Pancreas (tissue), 10 donors: ENCODE measurements around the gene HPD. TPM values are rescaled to one million over a fixed set of nuclear protein-coding genes. Genes with fewer than 3 reads are reported as not detected.
"Not testable (repeated sequence)": the region's sequence is repeated elsewhere in the genome, so short reads cannot be mapped to it uniquely, and the experiment has no call there.

Source experiments
- ATAC-seq, 4 donors: fragments of 200-7000 bp; cut with Tn5 transposase; one replicate each; pipeline versions ENCODE4 v1.8.0 to v1.9.1; 2020; ENCODE audit warnings: mild to moderate bottlenecking in 4 of 4, moderate library complexity in 4 of 4
- DNase-seq, 6 donors: peaks; one replicate each; pipeline ENCODE4 v3.0.0-alpha.2; 2020
- FAIRE-seq: peaks from 2 replicates; lab custom pipeline; 2012; peaks lifted over from hg19 to GRCh38; lab: Jason Lieb, UNC
- H3K27ac ChIP-seq, 4 donors: fragments of 200-600 bp; sonication (generic); 1 replicate in 3 of 4; 2 replicates in 1 of 4; pipeline versions ENCODE4 v1.5.0 to v1.8.0; 2020
- H3K27me3 ChIP-seq, 4 donors: fragments of 200-600 bp; one replicate each; pipeline ENCODE4 v1.8.0; 2021
- H3K36me3 ChIP-seq, 3 donors: fragments of 200-600 bp; sonication (generic) in 1 of 3; one replicate each; pipeline versions ENCODE4 v1.5.0 to v1.8.0; 2020 to 2021
- H3K4me1 ChIP-seq, 3 donors: fragments of 200-600 bp; one replicate each; pipeline ENCODE4 v1.8.0; 2021
- H3K4me3 ChIP-seq, 4 donors: fragments of 200-600 bp; sonication (generic) in 2 of 4; one replicate each; pipeline versions ENCODE4 v1.5.0 to v1.8.0; 2020 to 2021
- H3K9me3 ChIP-seq, 4 donors: fragments of 200-600 bp; one replicate each; pipeline ENCODE4 v1.8.0; 2021
- WGBS, 2 donors: extraction: QIAGEN DNeasy Blood & Tissue Kit; methylation state at CpG; one replicate each; pipeline ENCODE4 v1.1.7; 2013; 5-methylcytosine and 5-hydroxymethylcytosine counted together
- intact Hi-C, 3 donors: fragments of 100-400 bp; cut with DNase I; formaldehyde crosslinking; loops; one replicate each; pipeline versions ENCODE4 v1.11.1 to v1.14.2; 2022
- polyA plus RNA-seq, 2 donors: library from polyadenylated mRNA; stranded (reverse); fragments of 200-250 nt; gene quantifications; one replicate each; pipeline ENCODE4 v1.2.3, GENCODE V29; 2013
- total RNA-seq, 6 donors: library from RNA; stranded (reverse); fragmentation: NEBNext Ultra II Directional in 4 of 6; extraction: Animal tissue kit (Norgen Biotek cat#: 25700) in 4 of 6; gene quantifications; one replicate each; pipeline versions ENCODE4 v1.2.1 to v1.2.4, GENCODE V29; 2021 to 2023
- TF ChIP-seq, protein P1 (sequence below), 4 donors: fragments of 200-600 bp; sonication (generic) in 3 of 4; IDR thresholded peaks; one replicate each; pipeline versions ENCODE4 v1.5.0 to v1.8.0; 2021; ENCODE audit warnings: antibody characterized with exemption in 4 of 4
- donor health status: healthy with polysubstance abuse.
- donor health status: DM: no; HTN: no; CAD: no; lungs with moderate emphysema.
- donor health status: DM: no; HTN: no; CAD: no.
- donor health status: control.
- donor health status: control.
- donor health status: Bipolar disorder and iron deficiency.
- donor health status: DM: yes; HTN: yes; CAD: no.
- donor health status: DM: no; HTN: no; CAD: no.
- donor health status: DM: no; HTN: no; CAD: no.
- donor health status: DM: yes; HTN: yes; CAD: no.

HPD gene
- total and polyA plus RNA-seq, 8 donors: 0.71 to 3.9 (median 2.5) TPM

DNA sequence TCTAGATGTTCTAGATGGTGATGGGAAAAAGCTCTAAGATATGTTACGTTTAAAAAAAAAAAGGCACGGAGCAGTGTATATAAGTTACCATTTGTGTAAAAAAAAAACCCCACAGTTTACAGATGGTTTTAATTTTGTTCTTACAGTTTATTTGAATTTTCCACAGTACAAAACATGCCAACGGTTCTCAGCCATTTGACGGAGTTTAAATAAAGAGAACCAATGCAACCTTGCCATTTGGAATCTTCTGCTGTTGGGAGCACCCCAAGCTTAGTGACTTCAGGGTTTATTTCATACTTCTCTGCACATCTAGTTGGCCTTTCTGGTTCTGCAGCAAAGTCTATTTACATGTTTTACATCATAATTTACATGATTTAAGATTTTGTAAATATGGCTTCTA, 7.7 kb upstream of the HPD start:
- WGBS, 2 donors: 76 to 78% methylated on average over 4 of the region's 4 CpGs

DNA sequence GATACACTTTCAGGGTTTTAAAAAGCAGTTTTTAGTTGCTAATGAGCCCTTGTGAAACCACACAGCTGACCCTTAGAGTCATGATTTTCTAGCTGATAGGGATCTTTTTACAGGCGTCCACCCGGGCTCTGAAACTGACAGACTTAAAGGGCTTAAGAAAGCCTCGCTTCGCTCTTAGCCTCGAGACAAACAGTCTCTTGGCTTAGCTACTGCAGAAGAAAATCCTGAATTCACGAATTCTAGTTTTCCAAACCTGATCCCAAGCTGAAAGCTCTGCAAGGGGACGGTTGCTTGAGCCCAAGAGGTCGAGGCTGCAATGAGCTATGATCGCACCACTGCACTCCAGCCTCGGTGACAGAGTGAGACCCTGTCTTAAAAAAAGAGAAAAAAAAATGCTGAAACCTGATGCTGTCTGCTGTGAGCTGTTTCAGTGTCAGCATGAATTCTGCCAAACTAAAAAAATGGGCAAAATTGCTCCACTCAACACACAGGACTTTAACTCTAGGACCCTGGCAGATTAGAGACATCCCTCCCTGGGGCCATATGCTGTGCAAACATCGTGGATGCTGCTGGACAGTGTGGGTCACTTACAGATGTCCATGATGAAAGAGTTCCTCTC, 3.1 kb upstream of the HPD start:
- WGBS, 2 donors: 48 to 66% methylated on average over 11 of the region's 11 CpGs
- ATAC-seq: no peak
- no peaks in the 10 kb centered on the region for H3K36me3 ChIP-seq
- no peaks in the 10 kb centered on the region for H3K27me3 ChIP-seq
- intact Hi-C loops: no loop called here
- no peak for FAIRE-seq
- no peak overlapping the region for H3K4me3 ChIP-seq
- TF ChIP-seq, protein P1, sequence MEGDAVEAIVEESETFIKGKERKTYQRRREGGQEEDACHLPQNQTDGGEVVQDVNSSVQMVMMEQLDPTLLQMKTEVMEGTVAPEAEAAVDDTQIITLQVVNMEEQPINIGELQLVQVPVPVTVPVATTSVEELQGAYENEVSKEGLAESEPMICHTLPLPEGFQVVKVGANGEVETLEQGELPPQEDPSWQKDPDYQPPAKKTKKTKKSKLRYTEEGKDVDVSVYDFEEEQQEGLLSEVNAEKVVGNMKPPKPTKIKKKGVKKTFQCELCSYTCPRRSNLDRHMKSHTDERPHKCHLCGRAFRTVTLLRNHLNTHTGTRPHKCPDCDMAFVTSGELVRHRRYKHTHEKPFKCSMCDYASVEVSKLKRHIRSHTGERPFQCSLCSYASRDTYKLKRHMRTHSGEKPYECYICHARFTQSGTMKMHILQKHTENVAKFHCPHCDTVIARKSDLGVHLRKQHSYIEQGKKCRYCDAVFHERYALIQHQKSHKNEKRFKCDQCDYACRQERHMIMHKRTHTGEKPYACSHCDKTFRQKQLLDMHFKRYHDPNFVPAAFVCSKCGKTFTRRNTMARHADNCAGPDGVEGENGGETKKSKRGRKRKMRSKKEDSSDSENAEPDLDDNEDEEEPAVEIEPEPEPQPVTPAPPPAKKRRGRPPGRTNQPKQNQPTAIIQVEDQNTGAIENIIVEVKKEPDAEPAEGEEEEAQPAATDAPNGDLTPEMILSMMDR (IDR thresholded peaks at IDR 0.05): no peak
- DNase-seq: no peak
- peak overlapping the region in 1 of 4 donors; percentile 28 for H3K27ac ChIP-seq
- H3K9me3 ChIP-seq: no peaks in the 10 kb centered on the region
- peaks cover 0 to 19% (median 19%) of the 10 kb centered on the region in 3 donors for H3K4me1 ChIP-seq

More for the DNA sequence above, 7.7 kb upstream of the HPD start:
- H3K4me3 ChIP-seq: no peak overlapping the region
- intact Hi-C loops: no loop called here
- FAIRE-seq: no peak
- no peaks in the 10 kb centered on the region for H3K27me3 ChIP-seq
- TF ChIP-seq, protein P1 (IDR thresholded peaks at IDR 0.05): no peak
- H3K9me3 ChIP-seq: no peaks in the 10 kb centered on the region
- ATAC-seq: no peak
- DNase-seq: no peak
- H3K27ac ChIP-seq: no peak overlapping the region
- no peaks in the 10 kb centered on the region for H3K36me3 ChIP-seq
- peaks cover 0 to 6% (median 0%) of the 10 kb centered on the region in 3 donors for H3K4me1 ChIP-seq

DNA sequence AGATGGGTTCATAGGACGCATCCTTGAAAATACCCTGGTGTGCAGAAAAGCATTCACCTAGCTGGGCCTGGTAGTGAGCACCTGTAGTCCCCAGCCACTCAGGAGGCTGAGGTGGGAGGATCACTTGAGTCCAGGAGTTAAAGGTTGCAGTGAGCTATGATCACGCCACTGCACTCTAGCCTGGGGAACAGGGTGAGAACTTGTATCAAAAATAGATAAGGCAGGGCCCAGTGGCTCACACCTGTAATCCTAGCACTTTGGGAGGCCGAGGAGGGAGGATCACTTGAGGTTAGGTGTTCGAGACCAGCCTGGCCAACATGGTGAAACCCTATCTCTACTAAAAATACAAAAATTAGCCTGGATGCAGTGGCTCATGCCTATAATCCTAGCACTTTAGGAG, 2.0 kb upstream of the HPD start:
- H3K27ac ChIP-seq, H3K27me3 ChIP-seq, intact Hi-C loops, H3K4me3 ChIP-seq, DNase-seq, FAIRE-seq, ATAC-seq, H3K36me3 ChIP-seq, H3K9me3 ChIP-seq: not testable (repeated sequence)
- H3K4me1 ChIP-seq: peaks cover 0 to 19% (median 19%) of the 10 kb centered on the region in 3 donors
- 94 to 98% methylated on average over 4 of the region's 4 CpGs for WGBS, 2 donors

DNA sequence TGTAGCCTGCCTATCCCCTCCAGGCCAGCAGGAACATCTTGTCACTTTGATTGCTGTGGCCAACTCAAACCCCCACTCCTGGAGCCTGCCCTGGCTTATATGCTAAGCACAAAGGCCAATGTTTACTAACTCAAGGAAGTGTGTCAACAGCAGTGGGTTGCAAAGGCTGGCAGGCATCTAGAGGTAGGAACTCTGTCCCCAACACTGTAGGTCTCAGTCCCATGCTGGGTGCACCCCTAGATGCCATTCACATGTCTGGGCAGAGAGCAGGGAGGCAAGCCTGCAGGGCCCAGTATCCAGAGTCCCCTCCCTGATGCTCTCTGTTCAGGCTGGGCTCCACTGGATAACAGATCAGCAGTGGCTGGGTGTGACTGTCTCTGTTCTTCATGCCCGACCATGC, 1.6 kb upstream of the HPD start:
- intact Hi-C loops: no loop called here
- WGBS, 2 donors: 94 to 95% methylated on average over 1 of the region's 1 CpG
- Histone ChIP-seq H3K4me1 (peaks cover 0 to 19% (median 19%) of the 10 kb centered on the region in 3 donors), H3K36me3 (no peaks in the 10 kb centered on the region), H3K27me3 (no peaks in the 10 kb centered on the region), H3K4me3 (no peak overlapping the region), H3K9me3 (no peaks in the 10 kb centered on the region), H3K27ac (peak overlapping the region in 1 of 4 donors; percentile 78)
- ATAC-seq: peak; percentile 4 to 14 (median 9)
- DNase-seq: no peak
- TF ChIP-seq, protein P1 (IDR thresholded peaks at IDR 0.05): no peak
- FAIRE-seq: no peak

DNA sequence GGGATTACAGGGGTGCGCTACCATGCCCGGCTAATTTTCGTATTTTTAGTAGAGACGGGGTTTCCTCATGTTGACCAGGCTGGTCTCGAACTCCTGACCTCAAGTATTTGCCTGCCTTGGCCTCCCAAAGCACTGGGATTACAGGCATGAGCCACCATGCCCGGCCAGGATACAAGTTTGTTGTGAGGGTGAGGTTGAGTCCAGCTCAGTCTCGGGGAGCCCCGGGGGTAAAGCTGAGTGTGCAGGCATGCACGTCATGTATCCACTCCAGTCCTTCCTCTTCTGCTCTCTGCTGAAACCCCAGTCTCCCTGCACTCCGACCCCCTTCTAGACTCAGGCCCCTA, 369 bp downstream of the HPD start:
- no peaks in the 10 kb centered on the region for H3K27me3 ChIP-seq
- H3K4me1 ChIP-seq: peaks cover 0 to 19% (median 19%) of the 10 kb centered on the region in 3 donors
- intact Hi-C loops: no loop called here
- TF ChIP-seq, protein P1 (IDR thresholded peaks at IDR 0.05): no peak
- FAIRE-seq (no peak), ATAC-seq (no peak), DNase-seq (no peak)
- H3K36me3 ChIP-seq: no peaks in the 10 kb centered on the region
- 87 to 92% methylated on average over 10 of the region's 10 CpGs for WGBS, 2 donors
- no peaks in the 10 kb centered on the region for H3K9me3 ChIP-seq
- no peak overlapping the region for H3K4me3 ChIP-seq
- peak overlapping the region; percentile 66 to 84 (median 73) for H3K27ac ChIP-seq
